ENCODE data around the gene OR11G2.
"Not testable (repeated sequence)": the region's sequence is repeated elsewhere in the genome, so short reads cannot be mapped to it uniquely, and the experiment has no call there.

Gene OR11G2, protein sequence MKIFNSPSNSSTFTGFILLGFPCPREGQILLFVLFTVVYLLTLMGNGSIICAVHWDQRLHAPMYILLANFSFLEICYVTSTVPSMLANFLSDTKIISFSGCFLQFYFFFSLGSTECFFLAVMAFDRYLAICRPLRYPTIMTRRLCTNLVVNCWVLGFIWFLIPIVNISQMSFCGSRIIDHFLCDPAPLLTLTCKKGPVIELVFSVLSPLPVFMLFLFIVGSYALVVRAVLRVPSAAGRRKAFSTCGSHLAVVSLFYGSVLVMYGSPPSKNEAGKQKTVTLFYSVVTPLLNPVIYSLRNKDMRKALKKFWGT

GRCh38 chr14:20190596-20190995 is at the start of gene OR11G2:
Gene OR11G2 (plus strand): TSS chr14:20190896. CDS start chr14:20197438, 6,542 bp downstream.
- DNase-seq = no peak

DNA sequence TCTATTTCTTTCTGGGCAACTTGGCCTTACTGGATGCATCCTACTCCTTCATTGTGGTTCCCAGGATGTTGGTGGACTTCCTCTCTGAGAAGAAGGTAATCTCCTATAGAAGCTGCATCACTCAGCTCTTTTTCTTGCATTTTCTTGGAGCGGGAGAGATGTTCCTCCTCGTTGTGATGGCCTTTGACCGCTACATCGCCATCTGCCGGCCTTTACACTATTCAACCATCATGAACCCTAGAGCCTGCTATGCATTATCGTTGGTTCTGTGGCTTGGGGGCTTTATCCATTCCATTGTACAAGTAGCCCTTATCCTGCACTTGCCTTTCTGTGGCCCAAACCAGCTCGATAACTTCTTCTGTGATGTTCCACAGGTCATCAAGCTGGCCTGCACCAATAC is 46.8 kb upstream of the OR11G2 start:
- DNase-seq = no peak

GRCh38 chr14:20144820-20145219 is 45.9 kb upstream of the OR11G2 start:
- no peak for DNase-seq

- DNase-seq = no peak
Measured at GRCh38 chr14:20164462-20164861, 26.2 kb upstream of the OR11G2 start.

GRCh38 chr14:20167091-20167490 is 23.6 kb upstream of the OR11G2 start:
- DNase-seq = no peak

- DNase-seq = not testable (repeated sequence)
Measured at GRCh38 chr14:20169852-20170251, 20.8 kb upstream of the OR11G2 start.

- DNase-seq = not testable (repeated sequence)
Measured at GRCh38 chr14:20174205-20174604, 16.5 kb upstream of the OR11G2 start.

DNA sequence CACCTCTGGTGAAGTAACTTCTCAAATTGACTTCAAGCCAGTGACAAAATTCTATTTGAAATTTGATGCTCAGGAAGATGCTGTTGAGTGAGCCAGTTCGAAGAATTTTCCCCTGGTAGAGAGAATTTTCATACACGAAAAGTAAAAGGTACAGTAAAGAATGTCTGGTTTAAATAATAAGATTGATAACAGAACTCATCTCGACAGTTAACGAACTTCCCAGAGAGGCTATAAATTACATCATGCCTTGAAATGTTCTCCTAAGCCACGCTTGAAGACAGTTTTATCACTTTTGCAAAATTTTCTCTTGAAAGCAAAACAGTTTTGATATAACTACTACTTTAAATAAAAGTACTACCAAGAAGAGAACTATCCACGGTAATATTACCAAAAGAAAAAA is 14.4 kb upstream of the OR11G2 start:
- DNase-seq = no peak

DNA sequence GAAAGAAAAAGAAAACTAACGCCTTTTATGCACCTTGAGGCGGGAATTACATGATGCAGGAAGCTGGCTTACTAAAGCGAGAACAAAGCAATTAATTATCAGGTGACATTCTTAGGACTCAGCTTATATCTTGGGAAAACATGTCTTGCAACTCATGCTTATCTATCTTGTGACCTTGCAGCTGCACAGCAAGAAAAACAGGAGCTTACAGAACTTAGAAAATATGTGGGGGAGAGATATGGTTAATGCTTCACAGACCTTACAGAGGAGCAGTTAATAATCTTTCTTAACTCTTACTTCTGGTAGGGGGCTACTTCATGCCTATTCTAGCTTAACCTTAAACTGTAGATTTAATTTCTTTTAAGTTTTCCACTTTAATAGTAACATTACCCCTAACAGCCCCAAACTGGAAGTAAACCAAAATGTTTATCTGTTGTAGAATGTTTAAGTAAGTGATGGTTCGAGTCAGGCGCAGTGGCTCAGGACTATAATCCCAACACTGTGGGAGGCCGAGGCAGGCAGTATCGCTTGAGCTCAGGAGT is 13.2 kb upstream of the OR11G2 start:
- no peak for DNase-seq

GRCh38 chr14:20179218-20179617 is 11.5 kb upstream of the OR11G2 start:
- no peak for DNase-seq

GRCh38 chr14:20179880-20180279 is 10.8 kb upstream of the OR11G2 start:
- DNase-seq = no peak

GRCh38 chr14:20180486-20180885 is 10.2 kb upstream of the OR11G2 start:
- DNase-seq = no peak

- no peak for DNase-seq
Measured at GRCh38 chr14:20184181-20184580, 6.5 kb upstream of the OR11G2 start.

DNA sequence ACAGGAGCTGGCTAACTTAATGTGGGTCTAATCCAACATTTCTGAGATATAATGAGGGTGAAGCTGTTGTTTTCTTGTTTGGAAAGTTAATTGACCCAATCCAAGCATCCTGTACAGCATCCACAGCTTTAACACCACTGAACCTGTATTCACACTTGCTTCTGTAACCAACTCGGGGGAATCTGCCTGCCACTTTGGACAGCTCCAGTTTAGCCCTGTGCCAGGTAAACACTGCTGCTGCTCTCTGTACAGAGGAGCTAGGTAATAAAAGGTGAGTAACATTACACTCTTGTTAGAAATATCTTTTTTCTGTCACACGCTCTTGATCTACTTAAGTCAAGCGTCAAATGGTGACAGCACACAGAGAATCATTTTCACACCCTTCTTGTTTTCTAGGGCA is 700 bp downstream of the OR11G2 start:
- no peak for DNase-seq

GRCh38 chr14:20194101-20194500 is 3.4 kb downstream of the OR11G2 start:
- no peak for DNase-seq

GRCh38 chr14:20195170-20195569 is 4.5 kb downstream of the OR11G2 start:
- DNase-seq = not testable (repeated sequence)

DNA sequence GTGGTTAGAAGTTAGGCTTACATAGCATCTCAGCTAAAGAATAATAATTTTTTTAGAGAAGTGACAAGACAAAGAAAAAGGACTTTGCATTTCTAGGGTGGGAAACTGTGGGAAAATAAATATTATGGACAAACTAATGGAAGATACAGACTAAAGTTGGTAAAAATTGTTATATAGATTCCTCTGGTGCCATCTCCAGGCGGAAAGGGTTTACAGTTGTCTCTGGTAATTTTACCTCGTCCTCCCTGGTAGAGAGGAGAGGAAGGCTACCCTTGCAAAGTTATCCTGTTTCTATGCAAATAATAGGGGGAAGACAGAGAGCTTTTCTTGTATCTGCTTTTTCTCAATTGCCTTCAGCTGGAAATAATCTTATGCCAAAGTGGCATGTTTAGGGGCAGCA is 5.2 kb downstream of the OR11G2 start:
- no peak for DNase-seq

GRCh38 chr14:20197459-20197858 is 6.8 kb downstream of the OR11G2 start:
- DNase-seq = no peak

GRCh38 chr14:20198991-20199390 is 8.3 kb downstream of the OR11G2 start:
- DNase-seq = no peak

- no peak for DNase-seq
Measured at GRCh38 chr14:20204721-20205120, 14.0 kb downstream of the OR11G2 start.

GRCh38 chr14:20209595-20209994 is 18.9 kb downstream of the OR11G2 start:
- no peak for DNase-seq

DNA sequence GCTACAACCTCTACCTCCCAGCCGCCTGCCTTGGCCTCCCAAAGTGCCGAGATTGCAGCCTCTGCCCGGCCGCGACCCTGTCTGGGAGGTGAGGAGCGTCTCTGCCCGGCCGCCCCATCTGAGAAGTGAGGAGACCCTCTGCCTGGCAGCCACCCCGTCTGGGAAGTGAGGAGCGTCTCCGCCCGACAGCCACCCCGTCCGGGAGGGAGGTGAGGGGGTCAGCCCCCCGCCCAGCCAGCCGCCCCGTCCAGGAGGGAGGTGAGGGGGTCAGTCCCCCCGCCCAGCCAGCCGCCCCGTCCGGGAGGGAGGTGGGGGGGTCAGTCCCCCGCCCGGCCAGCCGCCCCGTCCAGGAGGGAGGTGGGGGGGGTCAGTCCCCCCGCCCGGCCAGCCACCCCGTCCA is 21.7 kb downstream of the OR11G2 start:
- DNase-seq = not testable (repeated sequence)

- DNase-seq = no peak
Measured at GRCh38 chr14:20215196-20215595, 24.5 kb downstream of the OR11G2 start.

DNA sequence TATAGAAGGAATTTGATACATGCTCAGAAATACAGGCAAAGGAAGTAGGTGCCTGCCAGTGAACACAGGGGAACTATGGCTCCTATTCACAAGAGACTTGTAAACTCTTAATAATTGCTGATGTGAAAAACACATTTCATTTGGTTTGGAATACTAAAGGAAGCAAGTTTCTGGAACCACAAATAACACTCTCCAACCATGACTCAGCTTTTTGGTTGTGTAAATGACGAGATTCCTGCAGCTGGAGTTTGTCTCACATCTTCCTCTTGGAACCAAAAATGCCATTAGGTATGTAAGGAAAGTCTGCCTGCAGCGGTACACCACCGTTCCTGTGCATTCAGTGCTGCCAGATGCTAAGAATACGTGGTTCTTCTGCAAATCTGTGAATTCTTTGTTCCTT is 28.3 kb downstream of the OR11G2 start:
- no peak for DNase-seq

DNA sequence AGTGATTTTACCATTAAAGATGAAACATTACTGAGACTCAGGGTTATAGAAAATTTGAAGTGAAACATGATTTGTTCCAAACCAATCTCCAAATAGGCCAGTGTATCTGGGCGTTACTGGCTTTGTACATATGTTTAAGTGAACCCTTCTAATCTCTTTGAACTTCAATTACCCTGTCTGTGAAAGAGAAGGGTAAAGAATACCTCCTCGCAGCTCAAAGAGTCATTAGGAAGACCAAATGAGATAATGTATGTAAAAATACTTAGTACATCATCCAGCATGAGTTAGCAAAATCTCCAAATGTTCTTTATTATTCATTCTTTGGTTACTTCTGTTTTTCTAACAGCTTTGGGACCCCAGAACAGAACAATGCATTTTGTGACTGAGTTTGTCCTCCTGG is 32.7 kb downstream of the OR11G2 start, which contains the start of gene OR11H6:
Gene OR11H6 (plus strand): TSS at position 301 of the 400 bp plus-strand sequence. CDS start 0 bp downstream, at position 301.
- no peak for DNase-seq
